Hematopoietic multipotent progenitor cell treated with erythropoietin and hydrocortisone succinate and interleukin-3 and kit ligand, for 15 days (in vitro differentiated cells): ENCODE results near the gene C10orf88.

ENCODE experiments used
- DNase-seq: peaks from one replicate; pipeline ENCODE4 v3.0.0-alpha.2; 2015; ENCODE audit warnings: low spot score

C10orf88 gene

GRCh38 chr10:122953902-122954730, at the start of gene C10orf88:
Gene C10orf88, minus strand, starts transcription at chr10:122954227. Its CDS starts 49 bp downstream, at chr10:122954178.
- DNase-seq, result peak; percentile 97

- no peak for DNase-seq
Observed at GRCh38 chr10:123001370-123001769, 47.3 kb upstream of the C10orf88 start.

- no peak for DNase-seq
Observed at GRCh38 chr10:123000155-123000554, 46.1 kb upstream of the C10orf88 start.

- no peak for DNase-seq
Observed at GRCh38 chr10:122999347-122999746, 45.3 kb upstream of the C10orf88 start.

DNA sequence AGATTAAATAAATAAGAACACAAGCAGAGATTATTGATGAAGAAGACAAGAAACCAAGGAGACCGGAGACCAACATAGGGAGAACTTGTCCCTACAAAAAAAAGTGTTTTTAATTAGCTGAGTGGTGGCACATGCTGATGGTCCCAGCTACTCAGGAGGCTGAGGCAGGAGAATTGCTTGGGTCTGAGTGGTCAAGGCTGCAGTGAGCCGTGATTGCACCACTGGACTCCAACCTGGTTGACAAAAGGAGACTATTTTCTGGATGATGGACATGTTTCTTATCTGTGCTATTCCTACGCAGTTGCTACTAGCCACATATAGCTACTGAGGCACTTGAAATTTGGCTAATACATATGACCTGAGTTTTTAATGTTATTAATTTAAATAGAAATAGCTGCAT, 44.9 kb upstream of the C10orf88 start:
- DNase-seq, result no peak

- no peak for DNase-seq
Observed at GRCh38 chr10:122998360-122998917, 44.4 kb upstream of the C10orf88 start.

DNA sequence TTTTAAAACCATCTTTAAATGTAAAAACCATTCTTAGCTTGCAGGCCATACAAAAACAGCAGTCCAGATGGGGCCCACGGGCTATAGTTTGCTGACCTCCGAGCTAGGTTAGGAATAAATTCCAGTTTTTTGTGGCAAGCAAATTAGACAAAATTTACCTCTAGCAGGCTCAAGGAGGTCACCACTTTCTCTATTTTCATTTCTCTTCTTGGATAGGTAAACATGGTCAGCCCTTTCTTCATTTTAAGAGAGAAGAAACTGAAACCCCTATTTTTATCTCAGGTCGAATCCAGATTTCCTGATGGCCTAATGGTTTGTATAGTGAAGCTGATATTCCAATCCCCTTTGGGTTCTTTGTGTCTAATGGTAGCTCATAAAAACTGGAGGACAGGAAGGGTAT, 43.8 kb upstream of the C10orf88 start:
- no peak for DNase-seq

- DNase-seq, result no peak
Observed at GRCh38 chr10:122995936-122996335, 41.9 kb upstream of the C10orf88 start.

DNA sequence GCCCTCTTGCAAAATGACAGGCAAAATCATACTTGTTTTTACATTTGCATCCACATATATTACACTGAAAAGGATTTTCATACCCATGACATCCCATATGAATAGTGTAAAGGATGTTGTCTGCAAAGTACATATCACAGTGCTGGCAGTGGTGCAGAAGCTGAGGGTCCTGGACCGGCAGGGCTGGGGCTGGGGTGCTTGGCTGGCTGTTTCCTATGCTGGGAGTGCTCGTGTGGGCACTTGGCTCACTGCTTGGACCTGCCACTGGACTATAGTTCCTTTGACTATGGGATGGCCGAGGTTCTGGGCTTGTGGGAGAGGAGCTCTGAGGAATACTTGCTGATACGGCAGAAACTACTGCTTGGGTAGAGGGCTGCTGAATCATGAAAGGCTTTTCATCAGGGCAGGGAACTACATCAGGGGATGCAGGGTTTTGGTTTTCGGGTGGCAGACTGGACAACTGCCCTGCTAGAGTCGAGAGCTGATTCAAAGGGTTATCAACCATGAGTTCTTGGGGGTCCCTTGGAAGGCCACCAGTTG, 39.8 kb upstream of the C10orf88 start:
- no peak for DNase-seq

GRCh38 chr10:122992031-122992585, 38.1 kb upstream of the C10orf88 start:
- no peak for DNase-seq

GRCh38 chr10:122990278-122990677, 36.3 kb upstream of the C10orf88 start:
- DNase-seq, result no peak

GRCh38 chr10:122988501-122988900, 34.5 kb upstream of the C10orf88 start:
- DNase-seq, result no peak

DNA sequence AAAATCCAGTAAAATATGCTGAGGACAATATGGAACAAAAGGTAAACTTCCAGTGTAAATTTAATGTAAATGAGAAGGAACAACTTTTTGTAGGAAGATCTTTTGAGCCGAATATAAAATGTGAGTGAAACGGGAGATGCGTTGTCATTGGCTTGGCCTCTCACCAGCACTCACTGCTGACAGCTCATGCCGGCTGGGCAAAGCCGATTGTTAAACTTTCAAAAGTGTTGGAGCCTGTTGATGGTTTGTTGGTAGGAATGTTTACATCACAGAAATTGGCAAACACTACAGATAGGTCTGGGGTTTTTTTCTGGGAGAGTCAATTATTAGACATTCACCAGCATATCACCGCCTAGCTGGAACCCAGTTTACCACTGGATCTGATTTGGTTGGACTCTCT, 32.3 kb upstream of the C10orf88 start:
- DNase-seq, result no peak

DNA sequence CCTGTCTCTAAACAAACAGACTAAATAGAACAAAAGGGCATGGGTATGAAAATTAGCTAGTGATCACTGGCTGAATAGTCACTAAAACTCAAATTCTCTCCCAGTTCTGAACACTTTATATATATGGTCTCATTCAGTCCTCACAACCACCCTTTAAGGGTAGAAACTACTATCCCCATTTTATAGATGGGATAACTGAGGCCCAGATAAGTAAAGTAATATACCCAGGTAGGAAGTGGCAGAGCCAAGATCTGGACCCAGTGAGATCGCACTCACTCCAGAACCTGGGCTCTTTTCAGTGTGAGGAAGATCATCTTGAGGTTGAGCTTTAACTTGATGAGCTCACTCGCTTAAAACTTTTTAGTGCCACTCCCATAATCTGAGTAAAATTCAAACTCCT, 30.7 kb upstream of the C10orf88 start:
- no peak for DNase-seq

DNA sequence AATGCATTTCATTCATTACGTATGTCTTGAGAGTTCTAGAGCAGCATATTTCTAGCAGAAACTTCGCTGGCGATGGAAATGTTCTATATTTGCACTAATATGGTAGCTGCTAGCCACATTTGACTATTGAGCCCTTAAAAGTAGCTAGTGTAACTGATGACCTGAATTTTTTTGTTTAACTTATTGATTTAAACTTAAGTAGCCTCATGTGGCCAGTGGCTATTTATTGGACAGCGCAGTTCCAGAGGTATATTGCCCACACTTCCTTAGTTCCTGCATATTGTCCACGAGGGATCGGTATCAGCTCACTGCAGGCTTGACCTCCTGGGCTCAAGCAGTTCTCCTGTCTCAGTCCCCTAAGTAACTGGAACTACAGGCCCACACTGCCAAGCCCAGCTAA, 29.9 kb upstream of the C10orf88 start:
- DNase-seq, result no peak

DNA sequence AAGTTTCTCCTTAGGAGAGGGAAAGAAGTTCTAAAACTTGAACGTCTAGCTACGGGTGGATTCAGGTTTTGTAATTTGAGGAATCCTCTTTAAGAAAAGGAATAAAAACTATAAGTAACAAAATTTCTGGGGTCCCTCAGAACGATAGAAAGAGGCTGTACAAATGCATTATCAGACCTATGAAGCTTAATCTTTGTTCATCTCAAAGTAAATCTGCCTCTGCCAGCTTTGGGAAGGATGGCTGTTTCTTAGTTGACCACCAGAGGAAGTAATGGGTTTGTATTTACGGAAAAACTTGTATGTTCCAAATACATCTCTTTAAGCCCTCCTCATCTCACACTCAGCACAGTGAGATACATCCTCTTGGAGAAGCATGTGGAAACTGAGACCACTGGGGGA, 27.0 kb upstream of the C10orf88 start:
- DNase-seq, result peak; percentile 17

GRCh38 chr10:122980209-122981065, 26.4 kb upstream of the C10orf88 start, which contains the start of gene PSTK:
Gene PSTK, plus strand, starts transcription at chr10:122980401. Its CDS starts 79 bp downstream, at chr10:122980480.
- DNase-seq, result peak; percentile 91

DNA sequence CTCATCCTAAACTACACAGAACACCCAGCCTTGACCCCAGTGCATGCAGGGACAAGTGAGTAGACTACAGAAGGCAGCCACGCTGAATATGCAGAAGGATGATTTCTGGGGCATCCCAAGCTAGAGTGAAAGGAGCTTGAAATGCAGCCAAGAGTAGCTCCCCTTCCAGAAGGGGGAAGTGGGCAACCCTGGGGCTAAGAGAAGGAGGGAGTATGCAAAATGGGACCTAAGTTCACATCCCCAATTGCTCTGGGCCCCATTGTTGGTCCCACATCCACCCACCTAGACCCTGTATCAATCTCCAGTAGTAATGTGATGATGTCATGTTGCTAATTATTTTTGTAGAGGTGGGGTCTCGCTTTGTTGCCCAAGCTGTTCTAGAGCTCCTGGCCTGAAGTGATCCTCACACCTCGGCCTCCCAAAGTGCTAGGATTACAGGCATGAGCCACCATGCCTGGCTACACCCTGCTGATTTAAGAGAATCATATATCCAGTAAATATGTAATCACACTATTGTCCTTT, 20.6 kb upstream of the C10orf88 start:
- DNase-seq, result no peak

GRCh38 chr10:122974023-122974422, 20.0 kb upstream of the C10orf88 start:
- DNase-seq, result no peak

DNA sequence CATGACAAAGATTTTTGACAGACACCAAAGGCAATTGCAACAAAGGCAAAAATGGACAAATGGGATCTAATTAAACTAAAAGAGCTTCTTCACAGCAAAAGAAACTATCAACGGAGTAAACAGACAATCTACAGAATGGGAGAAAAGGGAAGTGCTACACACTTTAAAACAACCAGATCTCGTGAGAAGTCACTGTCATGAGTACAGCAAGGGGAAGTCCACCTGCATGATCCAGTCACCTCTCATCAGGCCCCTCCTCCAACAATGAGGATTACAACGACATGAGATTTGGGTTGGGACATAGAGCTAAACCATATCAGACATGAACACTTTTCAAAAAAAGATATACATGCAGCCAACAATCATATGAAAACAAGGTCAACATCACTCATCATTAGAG, 14.7 kb upstream of the C10orf88 start:
- no peak for DNase-seq

DNA sequence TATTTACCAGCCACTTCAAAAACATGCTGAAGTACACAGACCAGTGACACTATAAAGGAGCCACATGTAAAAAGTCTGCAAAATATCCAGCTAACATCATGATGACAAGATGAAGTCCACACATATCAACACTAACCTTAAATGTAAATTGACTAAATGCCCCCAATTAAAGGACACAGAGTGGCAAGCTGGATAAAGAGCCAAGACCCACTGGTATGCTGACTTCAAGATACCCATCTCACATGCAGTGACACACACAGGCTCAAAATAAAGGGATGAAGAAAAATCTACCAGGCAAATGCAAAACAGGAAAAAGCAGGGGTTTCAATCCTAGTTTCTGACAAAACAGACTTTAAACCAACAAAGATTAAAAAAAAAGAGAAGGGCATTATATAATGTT, 12.9 kb upstream of the C10orf88 start:
- no peak for DNase-seq

DNA sequence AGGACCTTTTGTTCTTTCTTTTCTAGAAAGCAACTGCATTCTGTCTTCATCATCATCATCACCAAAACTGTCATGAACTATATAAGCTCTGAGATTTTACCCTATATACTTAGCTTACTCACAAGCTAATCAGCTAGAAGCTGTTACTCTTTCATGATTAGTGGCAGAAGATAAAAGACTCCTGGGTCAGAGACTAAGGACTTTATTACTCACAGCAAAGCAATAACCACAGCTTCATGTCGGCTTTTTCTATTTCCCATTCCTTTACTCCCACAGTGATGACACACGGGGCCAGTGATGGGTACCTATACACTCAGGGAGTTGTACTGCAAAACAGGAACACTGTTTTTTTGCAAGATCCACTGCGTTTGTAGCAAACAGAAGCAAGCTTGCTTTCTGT, 8.4 kb upstream of the C10orf88 start:
- no peak for DNase-seq
